ENCODE data around the gene ARL14.

DNA sequence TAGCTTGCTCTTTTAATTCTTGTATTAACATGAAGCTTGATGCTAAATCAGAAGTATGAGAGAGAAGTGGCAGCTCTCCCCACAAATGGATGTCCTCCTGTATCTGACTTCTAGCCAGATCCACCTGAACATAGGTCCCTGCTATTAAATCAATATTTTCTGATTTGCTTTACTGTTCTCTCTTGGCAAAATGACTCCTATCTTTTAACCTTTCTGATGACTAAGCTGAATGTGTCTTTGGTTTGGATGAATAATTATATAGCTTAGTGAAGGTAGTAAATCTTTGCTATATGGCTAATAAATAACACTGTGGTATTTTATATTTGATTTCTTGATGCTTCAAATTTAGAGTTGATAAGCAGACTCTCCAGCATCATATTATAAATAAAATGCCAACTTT, 28.3 kb upstream of the ARL14 start:
- TF ChIP-seq CTCF (IDR thresholded peaks at IDR 0.05; ENCODE audit: insufficient read depth, low read depth, low read length) (no peak), EZH2 (IDR thresholded peaks at IDR 0.05; ENCODE audit: insufficient read depth, low read length) (no peak)

Data from astrocyte (in vitro differentiated cells and primary cell).